Lower leg skin (tissue), 4 donors: ENCODE results near the gene VPS39. TPM values are rescaled to one million over a fixed set of nuclear protein-coding genes. Genes with fewer than 3 reads are reported as not detected.

ENCODE experiments used
- DNase-seq, 2 donors: peaks; one replicate each; pipeline ENCODE4 v3.0.0-alpha.2; 2019; ENCODE audit warnings: low spot score in 2 of 2
- H3K4me3 ChIP-seq: fragments of 200-600 bp; sonication (generic); 2 replicates; pipeline ENCODE4 v1.5.1; 2017; ENCODE audit warnings: mild to moderate bottlenecking, low read depth; ENCODE audit not compliant: poor library complexity, severe bottlenecking
- POLR2A ChIP-seq, 2 donors: fragments of 450-650 bp; IDR thresholded peaks; one replicate each; pipeline ENCODE4 v1.6.1; 2016 to 2017; ENCODE audit warnings: antibody characterized with exemption in 2 of 2, mild to moderate bottlenecking in 1 of 2, moderate library complexity in 1 of 2
- WGBS, 2 donors: methylation state at CpG; one replicate each; pipeline ENCODE4 v1.1.5; 2018; 5-methylcytosine and 5-hydroxymethylcytosine counted together
- intact Hi-C: fragments of 100-400 bp; cut with DNase I; formaldehyde crosslinking; loops from one replicate; pipeline ENCODE4 v1.15.0; 2023; ENCODE audit warnings: low total_unique reads
- total RNA-seq, 4 donors: library from RNA; depleted of rRNA; stranded (reverse); fragments of >200 nt; gene quantifications; one replicate each; pipeline ENCODE4 v1.1.0, GENCODE V29; 2016
- TF ChIP-seq, protein P1 (sequence below), 3 donors: fragments of 450-650 bp; IDR thresholded peaks; one replicate each; pipeline ENCODE4 v1.5.1; 2016; ENCODE audit warnings: antibody characterized with exemption in 3 of 3, mild to moderate bottlenecking in 3 of 3, moderate library complexity in 2 of 3

Gene VPS39
- total RNA-seq, 4 donors from 2014 or later, result 41.8 to 64.6 (median 51.5) TPM

GRCh38 chr15:42171795-42172194 is 36.3 kb downstream of the VPS39 start:
- 80 to 94% methylated on average over 1 of the region's 1 CpG for whole genome bisulfite sequencing, 2 donors
- intact Hi-C loops, result no loop called here
- TF ChIP-seq POLR2A (IDR thresholded peaks at IDR 0.05), result no peak
- TF ChIP-seq, protein P1, sequence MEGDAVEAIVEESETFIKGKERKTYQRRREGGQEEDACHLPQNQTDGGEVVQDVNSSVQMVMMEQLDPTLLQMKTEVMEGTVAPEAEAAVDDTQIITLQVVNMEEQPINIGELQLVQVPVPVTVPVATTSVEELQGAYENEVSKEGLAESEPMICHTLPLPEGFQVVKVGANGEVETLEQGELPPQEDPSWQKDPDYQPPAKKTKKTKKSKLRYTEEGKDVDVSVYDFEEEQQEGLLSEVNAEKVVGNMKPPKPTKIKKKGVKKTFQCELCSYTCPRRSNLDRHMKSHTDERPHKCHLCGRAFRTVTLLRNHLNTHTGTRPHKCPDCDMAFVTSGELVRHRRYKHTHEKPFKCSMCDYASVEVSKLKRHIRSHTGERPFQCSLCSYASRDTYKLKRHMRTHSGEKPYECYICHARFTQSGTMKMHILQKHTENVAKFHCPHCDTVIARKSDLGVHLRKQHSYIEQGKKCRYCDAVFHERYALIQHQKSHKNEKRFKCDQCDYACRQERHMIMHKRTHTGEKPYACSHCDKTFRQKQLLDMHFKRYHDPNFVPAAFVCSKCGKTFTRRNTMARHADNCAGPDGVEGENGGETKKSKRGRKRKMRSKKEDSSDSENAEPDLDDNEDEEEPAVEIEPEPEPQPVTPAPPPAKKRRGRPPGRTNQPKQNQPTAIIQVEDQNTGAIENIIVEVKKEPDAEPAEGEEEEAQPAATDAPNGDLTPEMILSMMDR (IDR thresholded peaks at IDR 0.05), result no peak
- H3K4me3 ChIP-seq, result no peak overlapping the region
- DNase-seq, result no peak

GRCh38 chr15:42171122-42171521 is 37.0 kb downstream of the VPS39 start:
- intact Hi-C loops, result no loop called here
- WGBS, 2 donors, result 63 to 73% methylated on average over 1 of the region's 1 CpG
- no peak overlapping the region for H3K4me3 ChIP-seq
- TF ChIP-seq, protein P1 (IDR thresholded peaks at IDR 0.05), result no peak
- no peak for TF ChIP-seq POLR2A (IDR thresholded peaks at IDR 0.05)
- no peak for DNase-seq

DNA sequence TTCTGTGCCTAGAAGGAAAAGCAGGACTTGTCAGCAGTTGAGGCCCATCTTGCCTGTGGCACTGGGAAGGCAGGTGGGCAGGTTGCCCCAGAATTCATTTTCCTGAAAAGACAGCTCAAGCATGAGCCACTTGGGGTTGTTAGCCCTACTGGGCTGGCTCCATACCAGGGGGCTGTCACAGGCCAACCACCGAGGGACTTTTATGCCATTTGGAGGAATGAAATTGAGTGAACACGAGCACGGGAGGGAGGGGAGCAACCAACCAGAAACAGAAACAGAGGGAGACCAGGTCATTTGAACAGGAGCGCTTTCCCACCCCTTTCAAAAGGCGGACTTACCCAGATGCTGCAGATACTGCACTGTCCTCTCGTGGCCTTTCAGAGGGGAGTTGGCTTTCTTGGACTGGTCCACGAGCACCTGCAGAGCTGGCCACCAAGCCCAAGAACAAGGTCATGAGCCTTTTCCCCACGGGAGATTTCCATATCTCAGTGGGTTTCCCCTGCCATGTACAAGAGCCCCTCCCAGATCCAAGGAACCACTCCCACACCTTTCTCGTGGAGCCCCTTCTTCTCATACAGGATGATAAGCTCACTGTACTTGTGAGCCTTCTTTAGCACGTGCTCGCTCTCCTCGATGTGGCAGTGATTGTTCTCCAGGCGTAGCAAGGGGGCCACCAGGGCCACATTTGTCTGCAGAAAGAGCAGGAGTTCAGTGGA is 41.7 kb downstream of the VPS39 start:
- DNase-seq, result no peak
- no peak overlapping the region for H3K4me3 ChIP-seq
- intact Hi-C loops, result no loop called here
- TF ChIP-seq, protein P1 (IDR thresholded peaks at IDR 0.05), result no peak
- no peak for TF ChIP-seq POLR2A (IDR thresholded peaks at IDR 0.05)
- WGBS, 2 donors, result 82 to 93% methylated on average over 13 of the region's 13 CpGs

GRCh38 chr15:42165106-42165505 is 43.0 kb downstream of the VPS39 start:
- no peak for TF ChIP-seq POLR2A (IDR thresholded peaks at IDR 0.05)
- TF ChIP-seq, protein P1 (IDR thresholded peaks at IDR 0.05), result no peak
- WGBS, 2 donors, result 71 to 75% methylated on average over 6 of the region's 6 CpGs
- intact Hi-C loops, result no loop called here
- no peak for DNase-seq
- H3K4me3 ChIP-seq, result no peak overlapping the region

- no peak for DNase-seq
- 40 to 41% methylated on average over 4 of the region's 4 CpGs for WGBS, 2 donors
- intact Hi-C loops, result no loop called here
- H3K4me3 ChIP-seq, result no peak overlapping the region
- no peak for TF ChIP-seq POLR2A (IDR thresholded peaks at IDR 0.05)
- TF ChIP-seq, protein P1 (IDR thresholded peaks at IDR 0.05), result no peak
Measured at GRCh38 chr15:42163947-42164550, 44.1 kb downstream of the VPS39 start.
